Hippocampal formation (tissue), 2 donors: ENCODE results near the gene GOLM1.

Experiments used
- DNase-seq, 2 donors: peaks; one replicate each; lab custom pipeline; 2025; lab: John Stamatoyannopoulos, UW

GOLM1 gene

DNA sequence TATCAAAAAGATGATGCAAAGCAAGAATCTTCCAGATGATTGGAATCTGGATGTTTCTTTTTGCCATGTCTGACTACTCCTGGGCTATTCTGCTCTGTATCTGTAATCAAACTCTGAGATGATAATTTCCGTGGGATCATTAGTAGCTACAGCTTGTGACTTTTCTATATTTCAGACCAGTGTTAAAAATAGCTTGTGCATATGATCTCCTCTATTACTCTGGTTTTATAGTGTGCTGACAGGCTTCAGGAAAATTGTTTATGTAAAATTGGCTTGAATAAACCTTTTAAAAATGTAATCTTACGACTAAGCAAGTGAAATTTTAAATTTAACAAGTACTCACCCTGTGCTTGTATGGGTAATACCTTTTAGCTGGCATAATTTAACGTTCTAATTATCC, 118.0 kb downstream of the GOLM1 start:
- no peak for DNase-seq

DNA sequence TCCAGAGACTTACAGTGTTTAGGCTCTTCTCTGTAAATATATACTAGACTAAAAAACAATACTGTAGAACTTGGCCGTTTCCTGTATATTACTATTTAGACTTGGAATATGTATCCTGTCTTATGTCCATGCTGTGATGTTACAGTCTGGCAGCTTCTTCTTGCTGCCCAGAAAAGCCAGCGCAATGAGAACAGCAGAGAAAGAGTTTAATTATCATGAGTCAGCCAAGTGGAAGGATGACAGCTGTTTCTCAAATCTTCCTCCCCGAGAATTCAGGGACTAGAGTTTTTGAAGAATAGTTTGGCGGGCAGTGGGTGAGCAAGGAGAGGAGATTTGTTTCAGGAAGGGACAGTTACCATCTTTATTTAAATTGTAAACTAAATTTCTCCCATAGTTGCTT, 120.9 kb downstream of the GOLM1 start:
- no peak for DNase-seq
